SH-SY5Y (cell line): ENCODE measurements around the gene FOXP1.

Source experiments
- GATA2 ChIP-seq: IDR thresholded peaks from 2 replicates; pipeline ENCODE4 v1.6.1; 2011; ENCODE audit warnings: mild to moderate bottlenecking, low read depth, low read length
- GATA3 ChIP-seq: IDR thresholded peaks from 2 replicates; pipeline ENCODE4 v1.6.1; 2011; ENCODE audit warnings: low read depth, mild to moderate bottlenecking, low read length, moderate library complexity

- TF ChIP-seq GATA2 = no peak
- TF ChIP-seq GATA3 = no peak
Measured at GRCh38 chr3:71307991-71308697, 275.4 kb downstream of the FOXP1 start.
